ACC112 (cell line): ENCODE results near the gene MMP24.
A peak's percentile ranks its signal among the peaks of the same experiment; 100 is the strongest.

Experiments used
- H2AFZ ChIP-seq: fragments of 200-600 bp; sonication (generic); one replicate; pipeline ENCODE4 v1.6.0; 2017; ENCODE audit warnings: antibody characterized with exemption, low read length; ENCODE audit not compliant: unreplicated experiment
- H3K27ac ChIP-seq: fragments of 200-600 bp; sonication (generic); 2 replicates; pipeline ENCODE4 v1.5.1; 2014; ENCODE audit warnings: low read depth, mild to moderate bottlenecking, antibody characterized with exemption, low read length, moderate library complexity
- H3K27me3 ChIP-seq: fragments of 200-600 bp; sonication (generic); 2 replicates; pipeline ENCODE4 v1.6.1; 2014; ENCODE audit warnings: mild to moderate bottlenecking, antibody characterized with exemption, low read length, moderate library complexity, mixed read lengths; ENCODE audit not compliant: insufficient read depth
- H3K36me3 ChIP-seq: fragments of 200-600 bp; sonication (generic); 2 replicates; pipeline ENCODE4 v1.6.1; 2016; ENCODE audit warnings: mild to moderate bottlenecking, antibody characterized with exemption, low read length, moderate library complexity, mixed read lengths; ENCODE audit not compliant: insufficient read depth
- H3K4me1 ChIP-seq: fragments of 200-600 bp; sonication (generic); one replicate; pipeline ENCODE4 v1.6.1; 2016; ENCODE audit warnings: low read length, mixed read lengths; ENCODE audit not compliant: insufficient read depth, unreplicated experiment, control insufficient read depth
- H3K4me3 ChIP-seq: fragments of 200-600 bp; sonication (generic); 2 replicates; pipeline ENCODE4 v1.5.1; 2014; ENCODE audit warnings: mild to moderate bottlenecking, low read depth, low read length
- H3K79me2 ChIP-seq: fragments of 200-600 bp; sonication (generic); one replicate; pipeline ENCODE4 v1.6.0; 2016; ENCODE audit warnings: low read length; ENCODE audit not compliant: control insufficient read depth, unreplicated experiment, insufficient read depth

MMP24 gene

GRCh38 chr20:35271073-35271882, 44.8 kb downstream of the MMP24 start:
- Histone ChIP-seq H3K79me2 (peaks cover 7% of the 10 kb centered on the region), H3K36me3 (no peaks in the 10 kb centered on the region; the same call in 1 of the 2 replicates), H2AFZ (no peak overlapping the region), H3K4me1 (peaks cover 10% of the 10 kb centered on the region), H3K4me3 (no peak overlapping the region), H3K27ac (0 out of 2 replicates have a peak overlapping the region, but pooled peaks have one; percentile 9), H3K27me3 (no peaks in the 10 kb centered on the region)

GRCh38 chr20:35271904-35272303, 45.4 kb downstream of the MMP24 start:
- Histone ChIP-seq H3K4me1 (peaks cover 15% of the 10 kb centered on the region), H3K79me2 (peaks cover 13% of the 10 kb centered on the region), H2AFZ (no peak overlapping the region), H3K36me3 (no peaks in the 10 kb centered on the region; the same call in 1 of the 2 replicates), H3K27ac (peak overlapping the region; percentile 9; the same call in 1 of the 2 replicates), H3K4me3 (no peak overlapping the region), H3K27me3 (no peaks in the 10 kb centered on the region)

- Histone ChIP-seq H3K4me3 (no peak overlapping the region), H3K79me2 (peaks cover 19% of the 10 kb centered on the region), H3K36me3 (peaks cover 2% of the 10 kb centered on the region; the same call in 1 of the 2 replicates), H3K4me1 (peaks cover 15% of the 10 kb centered on the region), H3K27me3 (no peaks in the 10 kb centered on the region), H2AFZ (no peak overlapping the region), H3K27ac (no peak overlapping the region)
Measured at GRCh38 chr20:35273449-35274171, 47.1 kb downstream of the MMP24 start.

- Histone ChIP-seq H3K4me3 (no peak overlapping the region), H3K27me3 (no peaks in the 10 kb centered on the region), H3K27ac (no peak overlapping the region), H3K4me1 (peaks cover 15% of the 10 kb centered on the region), H2AFZ (no peak overlapping the region), H3K79me2 (peaks cover 19% of the 10 kb centered on the region), H3K36me3 (peaks cover 10% of the 10 kb centered on the region; the same call in 1 of the 2 replicates)
Measured at GRCh38 chr20:35274172-35275092, 47.9 kb downstream of the MMP24 start.

- H2AFZ ChIP-seq: no peak overlapping the region
Measured at GRCh38 chr20:35275741-35276251, 49.3 kb downstream of the MMP24 start.

GRCh38 chr20:35276408-35276807, 49.9 kb downstream of the MMP24 start:
- H3K79me2 ChIP-seq: peaks cover 32% of the 10 kb centered on the region
- H2AFZ ChIP-seq: no peak overlapping the region
- H3K4me3 ChIP-seq: peak overlapping the region; percentile 86
- H3K4me1 ChIP-seq: peaks cover 15% of the 10 kb centered on the region
- H3K36me3 ChIP-seq: peaks cover 24% of the 10 kb centered on the region; the same call in 1 of the 2 replicates
- peak overlapping the region; percentile 75 for H3K27ac ChIP-seq
- no peaks in the 10 kb centered on the region for H3K27me3 ChIP-seq

More at GRCh38 chr20:35275741-35276251, 49.3 kb downstream of the MMP24 start:
- Histone ChIP-seq H3K79me2 (peaks cover 27% of the 10 kb centered on the region), H3K27ac (no peak overlapping the region), H3K27me3 (no peaks in the 10 kb centered on the region), H3K36me3 (peaks cover 23% of the 10 kb centered on the region; the same call in 1 of the 2 replicates), H3K4me1 (peaks cover 15% of the 10 kb centered on the region), H3K4me3 (no peak overlapping the region)

GRCh38 chr20:35277127-35277526, 50.6 kb downstream of the MMP24 start:
- Histone ChIP-seq H3K4me3 (peak overlapping the region; percentile 86), H2AFZ (no peak overlapping the region), H3K36me3 (peaks cover 24% of the 10 kb centered on the region; the same call in 1 of the 2 replicates)

GRCh38 chr20:35277531-35278395, 51.3 kb downstream of the MMP24 start, which contains the start of gene MMP24OS:
Gene MMP24OS, minus strand, starts transcription at chr20:35278122. Its CDS starts 193 bp downstream, at chr20:35277929.
- Histone ChIP-seq H3K27ac (peak within 1 kb of the TSS; percentile 75), H2AFZ (no peak within 1 kb of the TSS), H3K4me3 (peak within 1 kb of the TSS; percentile 86), H3K4me1 (peaks cover 7% of the 10 kb centered on the region), H3K79me2 (peaks cover 44% of the 10 kb centered on the region), H3K36me3 (peaks cover 29% of the 10 kb centered on the region), H3K27me3 (no peaks in the 10 kb centered on the region)

More at GRCh38 chr20:35277127-35277526, 50.6 kb downstream of the MMP24 start:
- peak overlapping the region; percentile 75 for H3K27ac ChIP-seq
- H3K27me3 ChIP-seq: no peaks in the 10 kb centered on the region
- peaks cover 38% of the 10 kb centered on the region for H3K79me2 ChIP-seq
- peaks cover 9% of the 10 kb centered on the region for H3K4me1 ChIP-seq

GRCh38 chr20:35279040-35279439, 52.5 kb downstream of the MMP24 start:
- peak overlapping the region; percentile 54 for H3K27ac ChIP-seq
- no peaks in the 10 kb centered on the region for H3K27me3 ChIP-seq
- peaks cover 11% of the 10 kb centered on the region for H3K4me1 ChIP-seq
- H3K79me2 ChIP-seq: peaks cover 56% of the 10 kb centered on the region
- no peak overlapping the region for H2AFZ ChIP-seq
- H3K36me3 ChIP-seq: peaks cover 29% of the 10 kb centered on the region
- H3K4me3 ChIP-seq: no peak overlapping the region
